GM21529 (cell line): ENCODE data around the gene CREG2.

Experiments
- ATAC-seq: cut with Tn5 transposase; IDR thresholded peaks from one replicate; pipeline ENCODE4 v1.9.1; 2021; ENCODE audit not compliant: unreplicated experiment

Gene CREG2

GRCh38 chr2:101310090-101310833 lies 77.0 kb downstream of the CREG2 start:
- ATAC-seq = no peak

GRCh38 chr2:101308432-101309210 lies 78.7 kb downstream of the CREG2 start, which contains the start of gene RNF149:
Gene RNF149 (minus strand): TSS chr2:101308701. CDS start chr2:101308588, 113 bp downstream.
- ATAC-seq = peak; percentile 56

GRCh38 chr2:101307950-101308431 lies 79.3 kb downstream of the CREG2 start:
- ATAC-seq = peak; percentile 15

GRCh38 chr2:101307503-101307902 lies 79.8 kb downstream of the CREG2 start:
- ATAC-seq = no peak

- peak; percentile 2 for ATAC-seq
Measured at GRCh38 chr2:101306410-101306809, 80.9 kb downstream of the CREG2 start.

- no peak for ATAC-seq
Measured at GRCh38 chr2:101305492-101306078, 81.7 kb downstream of the CREG2 start.

- no peak for ATAC-seq
Measured at GRCh38 chr2:101305035-101305434, 82.3 kb downstream of the CREG2 start.

- ATAC-seq = no peak
Measured at GRCh38 chr2:101303688-101304087, 83.6 kb downstream of the CREG2 start.

- ATAC-seq = no peak
Measured at GRCh38 chr2:101302016-101302415, 85.3 kb downstream of the CREG2 start.

GRCh38 chr2:101300836-101301235 lies 86.5 kb downstream of the CREG2 start:
- no peak for ATAC-seq

- ATAC-seq = no peak
Measured at GRCh38 chr2:101300164-101300563, 87.1 kb downstream of the CREG2 start.

GRCh38 chr2:101299604-101300003 lies 87.7 kb downstream of the CREG2 start:
- no peak for ATAC-seq

- no peak for ATAC-seq
Measured at GRCh38 chr2:101297383-101297782, 89.9 kb downstream of the CREG2 start.

GRCh38 chr2:101296371-101296770 lies 90.9 kb downstream of the CREG2 start:
- ATAC-seq = no peak

GRCh38 chr2:101295895-101296294 lies 91.4 kb downstream of the CREG2 start:
- no peak for ATAC-seq
